ENCODE results near the gene CACNA1C.

DNA sequence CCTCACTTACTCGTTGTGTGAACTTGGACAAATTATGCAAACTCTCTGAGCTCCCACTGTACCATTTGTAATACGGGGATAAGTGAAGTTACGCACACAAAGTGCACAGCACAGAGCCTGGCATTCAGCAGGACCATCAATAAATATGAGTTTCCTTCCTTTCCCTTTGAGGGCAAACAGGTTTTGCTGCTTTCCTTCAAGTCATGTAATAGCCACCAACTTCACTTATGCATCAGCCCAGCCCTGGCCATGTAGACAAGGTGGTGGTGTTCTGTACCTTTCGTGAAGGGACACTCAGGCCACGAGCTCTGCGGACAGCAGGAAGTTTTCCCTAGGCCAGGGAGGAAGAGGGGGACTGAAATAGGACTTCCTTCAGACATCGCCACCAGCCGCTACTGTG, 272.7 kb downstream of the CACNA1C start:
- no peak for TF ChIP-seq POLR2AphosphoS5 (IDR thresholded peaks at IDR 0.05; ENCODE audit: low read depth, low read length)
- no peak for TF ChIP-seq MAX (IDR thresholded peaks at IDR 0.05; ENCODE audit: low read depth)
- TF ChIP-seq FOSL2 (IDR thresholded peaks at IDR 0.05; ENCODE audit: borderline replicate concordance, low read depth) = no peak
- no peak for TF ChIP-seq CTCF (IDR thresholded peaks at IDR 0.05)
- no peak for TF ChIP-seq YY1 (IDR thresholded peaks at IDR 0.05; ENCODE audit: low read depth)
- no peak for TF ChIP-seq NRF1 (IDR thresholded peaks at IDR 0.05; ENCODE audit: low read depth, low read length)
- TF ChIP-seq EZH2phosphoT487 (IDR thresholded peaks at IDR 0.05; ENCODE audit: borderline replicate concordance, low read depth) = no peak
- no peak for TF ChIP-seq FOXJ3 (CRISPR knock-in tag; IDR thresholded peaks at IDR 0.05)
- TF ChIP-seq TEAD4 (IDR thresholded peaks at IDR 0.05; ENCODE audit: borderline replicate concordance, insufficient read depth) = no peak
- TF ChIP-seq GATA2 (CRISPR knock-in tag; IDR thresholded peaks at IDR 0.05) = no peak
- no peak for TF ChIP-seq JUND (IDR thresholded peaks at IDR 0.05)
- TF ChIP-seq, protein P1, sequence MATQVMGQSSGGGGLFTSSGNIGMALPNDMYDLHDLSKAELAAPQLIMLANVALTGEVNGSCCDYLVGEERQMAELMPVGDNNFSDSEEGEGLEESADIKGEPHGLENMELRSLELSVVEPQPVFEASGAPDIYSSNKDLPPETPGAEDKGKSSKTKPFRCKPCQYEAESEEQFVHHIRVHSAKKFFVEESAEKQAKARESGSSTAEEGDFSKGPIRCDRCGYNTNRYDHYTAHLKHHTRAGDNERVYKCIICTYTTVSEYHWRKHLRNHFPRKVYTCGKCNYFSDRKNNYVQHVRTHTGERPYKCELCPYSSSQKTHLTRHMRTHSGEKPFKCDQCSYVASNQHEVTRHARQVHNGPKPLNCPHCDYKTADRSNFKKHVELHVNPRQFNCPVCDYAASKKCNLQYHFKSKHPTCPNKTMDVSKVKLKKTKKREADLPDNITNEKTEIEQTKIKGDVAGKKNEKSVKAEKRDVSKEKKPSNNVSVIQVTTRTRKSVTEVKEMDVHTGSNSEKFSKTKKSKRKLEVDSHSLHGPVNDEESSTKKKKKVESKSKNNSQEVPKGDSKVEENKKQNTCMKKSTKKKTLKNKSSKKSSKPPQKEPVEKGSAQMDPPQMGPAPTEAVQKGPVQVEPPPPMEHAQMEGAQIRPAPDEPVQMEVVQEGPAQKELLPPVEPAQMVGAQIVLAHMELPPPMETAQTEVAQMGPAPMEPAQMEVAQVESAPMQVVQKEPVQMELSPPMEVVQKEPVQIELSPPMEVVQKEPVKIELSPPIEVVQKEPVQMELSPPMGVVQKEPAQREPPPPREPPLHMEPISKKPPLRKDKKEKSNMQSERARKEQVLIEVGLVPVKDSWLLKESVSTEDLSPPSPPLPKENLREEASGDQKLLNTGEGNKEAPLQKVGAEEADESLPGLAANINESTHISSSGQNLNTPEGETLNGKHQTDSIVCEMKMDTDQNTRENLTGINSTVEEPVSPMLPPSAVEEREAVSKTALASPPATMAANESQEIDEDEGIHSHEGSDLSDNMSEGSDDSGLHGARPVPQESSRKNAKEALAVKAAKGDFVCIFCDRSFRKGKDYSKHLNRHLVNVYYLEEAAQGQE (IDR thresholded peaks at IDR 0.05; ENCODE audit: low read depth, low read length) = no peak
- no peak for TF ChIP-seq RFX5 (IDR thresholded peaks at IDR 0.05; ENCODE audit: low read length)
